ENCODE measurements around the gene ARL4A. TPM values are rescaled to one million over a fixed set of nuclear protein-coding genes. Genes with fewer than 3 reads are reported as not detected.

Gene ARL4A
- total and polyA plus RNA-seq, 2 of the 13 experiments (the other 11 are each of a cell fraction or from before 2014, with no cell fraction given): 10.8 to 25.6 TPM

DNA sequence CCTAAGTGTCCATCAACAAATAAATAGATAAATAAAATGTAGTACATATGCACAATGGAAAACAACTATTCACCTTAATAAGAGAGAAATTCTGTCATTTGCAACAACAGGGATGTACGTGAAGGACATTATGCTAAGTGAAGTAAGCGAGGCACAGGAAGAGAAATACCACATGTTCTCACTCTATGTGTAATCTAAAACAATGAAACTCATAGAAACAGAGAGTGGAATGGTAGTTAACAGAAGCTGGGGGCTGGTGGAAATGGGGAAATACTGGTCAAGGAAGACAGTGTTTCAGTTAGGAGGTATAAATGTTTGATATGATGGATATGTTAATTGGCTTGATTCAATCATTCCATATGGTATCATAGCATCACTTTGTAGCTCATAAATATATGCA is 43.1 kb downstream of the ARL4A start (continued):
- TF ChIP-seq JUN (CRISPR knock-in tag; IDR thresholded peaks at IDR 0.05) (no peak), ZNF10 (CRISPR knock-in tag; IDR thresholded peaks at IDR 0.05; ENCODE audit: borderline replicate concordance, low read depth) (no peak), ZNF224 (CRISPR knock-in tag; IDR thresholded peaks at IDR 0.05) (no peak), REPIN1 (CRISPR knock-in tag; IDR thresholded peaks at IDR 0.05; ENCODE audit: borderline replicate concordance, low read depth) (no peak), XRCC5 (optimal IDR thresholded peaks at IDR 0.05; ENCODE audit: low read length) (no peak), SATB2 (CRISPR knock-in tag; IDR thresholded peaks at IDR 0.05) (no peak), ZMYM2 (CRISPR knock-in tag; IDR thresholded peaks at IDR 0.05) (no peak), KDM6A (CRISPR knock-in tag; IDR thresholded peaks at IDR 0.05; ENCODE audit: low read depth) (no peak), PHB2 (IDR thresholded peaks at IDR 0.05; ENCODE audit: partially characterized antibody) (no peak), ATRX (CRISPR knock-in tag; IDR thresholded peaks at IDR 0.05; ENCODE audit: borderline replicate concordance) (no peak), KAT7 (CRISPR knock-in tag; IDR thresholded peaks at IDR 0.05; ENCODE audit: borderline replicate concordance) (no peak), ZBTB8A (CRISPR knock-in tag; IDR thresholded peaks at IDR 0.05; ENCODE audit: borderline replicate concordance, low read depth) (no peak), MAX (IDR thresholded peaks at IDR 0.05) (no peak)

GRCh38 chr7:12731214-12731656 is 43.8 kb downstream of the ARL4A start:
- DNase-seq (ENCODE audit: low spot score) (no peak), FAIRE-seq (no peak), ATAC-seq (no peak)
- Histone ChIP-seq H3K4me1 (ENCODE audit: insufficient read depth, low read length) (0 out of 2 replicates have a peak, but pooled peaks cover 5% of the 10 kb centered on the region), H3K36me3 (replicated peaks in 1 of 2; ENCODE audit: control insufficient read depth in 1 of 2, insufficient read depth in 2 of 2, low read length in 2 of 2) (no peaks in the 10 kb centered on the region), H2AFZ (ENCODE audit: low read length) (no peak overlapping the region), H3K4me2 (ENCODE audit: low read depth, low read length) (no peak overlapping the region), H4K20me1 (ENCODE audit: insufficient read depth, low read length) (no peaks in the 10 kb centered on the region), H3K9me3 (ENCODE audit: low read length) (no peaks in the 10 kb centered on the region), H3K9ac (ENCODE audit: insufficient read depth, low read depth, low read length) (no peak overlapping the region), H3K79me2 (ENCODE audit: insufficient read depth, low read length) (no peaks in the 10 kb centered on the region), H3K4me3 (replicated peaks in 1 of 3; ENCODE audit: insufficient read depth in 1 of 3, low read depth in 2 of 3, low read length in 3 of 3) (no peak overlapping the region), H3K27ac (ENCODE audit: extremely low read length, insufficient read depth, low read length) (no peak overlapping the region), H3K27me3 (ENCODE audit: control insufficient read depth in 1 of 2, insufficient read depth in 2 of 2, low read length in 2 of 2) (no peaks in the 10 kb centered on the region)
- no TSS peak for BruUV-seq (replicated peaks)
- WGBS (ENCODE audit: low lambda C conversion rate): 13% methylated on average over 1 of the region's 1 CpG
- POLR2A ChIA-PET: no interaction called here
- CTCF ChIA-PET (ENCODE audit: low intra/inter-chr PET ratio, low total read pairs): no interaction called here
- intact Hi-C loops (cut with micrococcal nuclease; ENCODE audit: unreplicated experiment): no loop called here
- in situ Hi-C loops (cut with HindIII; ENCODE audit: extremely low pct_ligation_motif_present, low pct_unique_long_range_greater_than_20kb): no loop called here
- peak; percentile 45 for TF ChIP-seq STAG1 (CRISPR knock-in tag; IDR thresholded peaks at IDR 0.05)
- TF ChIP-seq MAFF (IDR thresholded peaks at IDR 0.05; ENCODE audit: low read depth, low read length): peak; percentile 48; the same call in 1 of the 2 replicates
- TF ChIP-seq, protein P1, sequence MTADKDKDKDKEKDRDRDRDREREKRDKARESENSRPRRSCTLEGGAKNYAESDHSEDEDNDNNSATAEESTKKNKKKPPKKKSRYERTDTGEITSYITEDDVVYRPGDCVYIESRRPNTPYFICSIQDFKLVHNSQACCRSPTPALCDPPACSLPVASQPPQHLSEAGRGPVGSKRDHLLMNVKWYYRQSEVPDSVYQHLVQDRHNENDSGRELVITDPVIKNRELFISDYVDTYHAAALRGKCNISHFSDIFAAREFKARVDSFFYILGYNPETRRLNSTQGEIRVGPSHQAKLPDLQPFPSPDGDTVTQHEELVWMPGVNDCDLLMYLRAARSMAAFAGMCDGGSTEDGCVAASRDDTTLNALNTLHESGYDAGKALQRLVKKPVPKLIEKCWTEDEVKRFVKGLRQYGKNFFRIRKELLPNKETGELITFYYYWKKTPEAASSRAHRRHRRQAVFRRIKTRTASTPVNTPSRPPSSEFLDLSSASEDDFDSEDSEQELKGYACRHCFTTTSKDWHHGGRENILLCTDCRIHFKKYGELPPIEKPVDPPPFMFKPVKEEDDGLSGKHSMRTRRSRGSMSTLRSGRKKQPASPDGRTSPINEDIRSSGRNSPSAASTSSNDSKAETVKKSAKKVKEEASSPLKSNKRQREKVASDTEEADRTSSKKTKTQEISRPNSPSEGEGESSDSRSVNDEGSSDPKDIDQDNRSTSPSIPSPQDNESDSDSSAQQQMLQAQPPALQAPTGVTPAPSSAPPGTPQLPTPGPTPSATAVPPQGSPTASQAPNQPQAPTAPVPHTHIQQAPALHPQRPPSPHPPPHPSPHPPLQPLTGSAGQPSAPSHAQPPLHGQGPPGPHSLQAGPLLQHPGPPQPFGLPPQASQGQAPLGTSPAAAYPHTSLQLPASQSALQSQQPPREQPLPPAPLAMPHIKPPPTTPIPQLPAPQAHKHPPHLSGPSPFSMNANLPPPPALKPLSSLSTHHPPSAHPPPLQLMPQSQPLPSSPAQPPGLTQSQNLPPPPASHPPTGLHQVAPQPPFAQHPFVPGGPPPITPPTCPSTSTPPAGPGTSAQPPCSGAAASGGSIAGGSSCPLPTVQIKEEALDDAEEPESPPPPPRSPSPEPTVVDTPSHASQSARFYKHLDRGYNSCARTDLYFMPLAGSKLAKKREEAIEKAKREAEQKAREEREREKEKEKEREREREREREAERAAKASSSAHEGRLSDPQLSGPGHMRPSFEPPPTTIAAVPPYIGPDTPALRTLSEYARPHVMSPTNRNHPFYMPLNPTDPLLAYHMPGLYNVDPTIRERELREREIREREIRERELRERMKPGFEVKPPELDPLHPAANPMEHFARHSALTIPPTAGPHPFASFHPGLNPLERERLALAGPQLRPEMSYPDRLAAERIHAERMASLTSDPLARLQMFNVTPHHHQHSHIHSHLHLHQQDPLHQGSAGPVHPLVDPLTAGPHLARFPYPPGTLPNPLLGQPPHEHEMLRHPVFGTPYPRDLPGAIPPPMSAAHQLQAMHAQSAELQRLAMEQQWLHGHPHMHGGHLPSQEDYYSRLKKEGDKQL (CRISPR knock-in tag; IDR thresholded peaks at IDR 0.05; ENCODE audit: low read depth): no peak
- TF ChIP-seq CCAR2 (optimal IDR thresholded peaks at IDR 0.05; ENCODE audit: low read depth, low read length): no peak
- TF ChIP-seq ZNF577 (CRISPR knock-in tag; IDR thresholded peaks at IDR 0.05; ENCODE audit: borderline replicate concordance, low read depth): no peak
- peak; percentile 47 to 52; a peak in 3 of 4 replicates for TF ChIP-seq MAFK (conservative IDR thresholded peaks at IDR 0.05 in 1 of 2, IDR thresholded peaks at IDR 0.05 in 1 of 2; ENCODE audit: low read length in 2 of 2)
- TF ChIP-seq ZBTB21 (CRISPR knock-in tag; IDR thresholded peaks at IDR 0.05): no peak
- no peak for TF ChIP-seq ZNF263 (CRISPR knock-in tag; IDR thresholded peaks at IDR 0.05)
- TF ChIP-seq MTF2 (CRISPR knock-in tag; IDR thresholded peaks at IDR 0.05; ENCODE audit: borderline replicate concordance): no peak

All from HepG2 (cell line).